SJSA1 (cell line): ENCODE data around the gene BTG4. TPM values are rescaled to one million over a fixed set of nuclear protein-coding genes. Genes with fewer than 3 reads are reported as not detected.

Source experiments
- DNase-seq, 2 experiments: peaks; one replicate each; pipeline ENCODE4 v3.0.0-alpha.2; 2015 to 2020; ENCODE audit warnings: low spot score in 2 of 2, low read depth in 1 of 2
- H3K27ac ChIP-seq: fragments of 250-450 bp; sonication (Bioruptor Pico); 2 replicates; pipeline ENCODE4 v1.5.1; 2020; ENCODE audit warnings: mild to moderate bottlenecking, moderate library complexity
- H3K27me3 ChIP-seq: fragments of 250-450 bp; sonication (Bioruptor Pico); replicated peaks from 2 replicates; pipeline ENCODE4 v1.5.1; 2020; ENCODE audit warnings: mild to moderate bottlenecking, moderate library complexity
- H3K36me3 ChIP-seq: fragments of 250-450 bp; sonication (Bioruptor Pico); 2 replicates; pipeline ENCODE4 v1.5.1; 2020; ENCODE audit warnings: mild to moderate bottlenecking
- H3K4me1 ChIP-seq: fragments of 250-450 bp; sonication (Bioruptor Pico); replicated peaks from 2 replicates; pipeline ENCODE4 v1.6.1; 2021; ENCODE audit warnings: mild to moderate bottlenecking
- H3K4me3 ChIP-seq: fragments of 250-450 bp; sonication (Bioruptor Pico); 2 replicates; pipeline ENCODE4 v1.5.1; 2020; ENCODE audit warnings: mild to moderate bottlenecking
- H3K9me3 ChIP-seq: fragments of 250-450 bp; sonication (Bioruptor Pico); replicated peaks from 2 replicates; pipeline ENCODE4 v1.5.1; 2020; ENCODE audit warnings: mild to moderate bottlenecking
- total RNA-seq: library from RNA; depleted of rRNA; stranded (reverse); fragments of >200 nt; shearing (Covaris generic); gene quantifications from 2 replicates; pipeline ENCODE4 v1.2.3, GENCODE V29; 2014

The BTG4 gene
- total RNA-seq, 1 experiment from 2014 or later = not detected

GRCh38 chr11:111541254-111542061 is 29.3 kb upstream of the BTG4 start:
- Histone ChIP-seq H3K27me3 (no peaks in the 10 kb centered on the region), H3K27ac (peak overlapping the region; percentile 64), H3K4me3 (peak overlapping the region; percentile 72), H3K36me3 (peaks cover 50% of the 10 kb centered on the region), H3K4me1 (peaks cover 25% of the 10 kb centered on the region), H3K9me3 (no peaks in the 10 kb centered on the region)
- DNase-seq = peak; percentile 55 to 61

DNA sequence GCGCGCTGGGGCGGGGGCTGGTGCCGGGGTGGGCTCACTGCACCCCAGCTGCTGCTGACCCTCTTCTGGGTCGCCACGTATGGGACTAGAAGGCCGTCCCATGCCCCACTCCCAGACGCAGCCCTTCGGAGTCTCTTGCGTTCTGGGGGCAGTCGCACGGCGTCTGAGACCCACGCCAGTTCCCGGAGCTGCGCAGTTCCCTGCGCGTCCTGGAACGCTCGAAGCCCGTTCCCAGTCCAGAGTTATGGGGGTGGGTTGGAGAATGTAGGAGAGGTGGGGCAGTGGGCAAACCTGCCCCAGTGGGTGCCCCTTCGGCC is 28.7 kb upstream of the BTG4 start:
- Histone ChIP-seq H3K9me3 (no peaks in the 10 kb centered on the region), H3K27me3 (no peaks in the 10 kb centered on the region), H3K27ac (peak overlapping the region; percentile 64), H3K4me1 (peaks cover 25% of the 10 kb centered on the region), H3K36me3 (peaks cover 44% of the 10 kb centered on the region), H3K4me3 (peak overlapping the region; percentile 72)
- peak in 1 of 2 experiments; percentile 19 for DNase-seq

DNA sequence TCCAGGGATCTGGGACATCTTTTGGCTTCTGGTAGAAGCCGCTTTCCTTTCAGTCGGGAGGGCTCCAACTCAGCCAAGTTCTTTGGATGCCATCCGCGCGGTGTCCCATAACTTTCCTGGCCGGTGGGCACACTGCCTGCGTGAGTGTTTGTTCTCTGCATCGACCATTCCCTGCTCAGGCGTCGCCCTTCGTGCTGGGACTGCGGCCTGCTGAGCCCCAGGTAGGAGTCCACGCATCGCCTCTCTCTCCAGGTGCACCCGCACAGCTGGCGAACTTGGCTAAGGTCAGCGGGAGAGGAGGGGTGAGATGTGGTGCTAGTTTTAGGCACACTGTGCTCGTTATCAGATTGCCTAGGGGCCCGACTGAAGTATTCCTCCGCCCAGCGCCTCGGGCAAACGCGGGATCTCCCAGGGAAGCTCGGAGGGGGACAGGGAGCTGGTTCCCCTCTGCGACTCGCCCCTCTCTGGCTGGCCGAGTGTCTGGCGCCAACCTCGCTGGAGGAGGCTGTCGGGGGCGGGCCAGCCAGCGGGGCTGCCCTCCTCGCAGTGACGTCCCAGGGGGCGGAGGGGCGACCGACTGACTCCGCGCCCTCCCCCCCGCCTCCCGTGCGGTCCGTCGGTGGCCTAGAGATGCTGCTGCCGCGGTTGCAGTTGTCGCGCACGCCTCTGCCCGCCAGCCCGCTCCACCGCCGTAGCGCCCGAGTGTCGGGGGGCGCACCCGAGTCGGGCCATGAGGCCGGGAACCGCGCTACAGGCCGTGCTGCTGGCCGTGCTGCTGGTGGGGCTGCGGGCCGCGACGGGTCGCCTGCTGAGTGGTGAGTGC is 28.1 kb upstream of the BTG4 start, which contains the start of gene LAYN:
Gene LAYN (plus strand): TSS at position 607 of the 823 bp plus-strand sequence. CDS start 124 bp downstream, at position 731.
- DNase-seq = peak; percentile 78 to 81

GRCh38 chr11:111539426-111540113 is 27.4 kb upstream of the BTG4 start:
- Histone ChIP-seq H3K27ac (peak overlapping the region; percentile 64), H3K36me3 (peaks cover 34% of the 10 kb centered on the region), H3K4me3 (peak overlapping the region; percentile 72; the same call in 1 of the 2 replicates), H3K9me3 (no peaks in the 10 kb centered on the region), H3K27me3 (no peaks in the 10 kb centered on the region), H3K4me1 (peaks cover 29% of the 10 kb centered on the region)
- DNase-seq = no peak

More for the DNA sequence above, 28.1 kb upstream of the BTG4 start, which contains the start of gene LAYN:
- Histone ChIP-seq H3K9me3 (no peaks in the 10 kb centered on the region), H3K36me3 (peaks cover 38% of the 10 kb centered on the region), H3K27me3 (no peaks in the 10 kb centered on the region), H3K4me3 (peak within 1 kb of the TSS; percentile 72), H3K27ac (peak within 1 kb of the TSS; percentile 64), H3K4me1 (peaks cover 25% of the 10 kb centered on the region)

GRCh38 chr11:111538407-111539114 is 26.4 kb upstream of the BTG4 start:
- no peaks in the 10 kb centered on the region for H3K9me3 ChIP-seq
- H3K36me3 ChIP-seq = peaks cover 24% of the 10 kb centered on the region
- H3K4me3 ChIP-seq = no peak overlapping the region
- no peak overlapping the region for H3K27ac ChIP-seq
- no peak for DNase-seq
- peaks cover 33% of the 10 kb centered on the region for H3K4me1 ChIP-seq
- no peaks in the 10 kb centered on the region for H3K27me3 ChIP-seq

GRCh38 chr11:111537336-111537860 is 25.2 kb upstream of the BTG4 start:
- Histone ChIP-seq H3K36me3 (peaks cover 12% of the 10 kb centered on the region), H3K27me3 (no peaks in the 10 kb centered on the region), H3K4me1 (peaks cover 40% of the 10 kb centered on the region), H3K9me3 (no peaks in the 10 kb centered on the region), H3K4me3 (no peak overlapping the region), H3K27ac (no peak overlapping the region)
- DNase-seq = no peak

DNA sequence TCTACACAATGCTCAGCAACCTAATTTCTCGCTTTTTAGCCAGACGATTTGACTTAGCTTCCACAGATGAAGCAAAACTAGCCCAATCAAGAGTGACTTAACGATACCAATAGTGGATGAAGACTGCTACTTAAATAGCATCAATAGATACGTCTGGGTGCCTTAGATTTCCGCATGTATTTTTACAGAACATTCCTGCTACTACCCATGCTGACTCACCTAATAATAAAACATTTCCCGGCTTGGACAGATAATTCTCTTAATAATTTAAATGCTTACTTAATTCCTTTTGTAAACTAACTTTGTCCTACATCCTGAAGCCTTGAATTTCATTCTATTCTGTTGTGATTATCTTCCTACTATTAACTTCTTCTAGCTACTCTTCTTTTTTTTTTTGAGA is 23.1 kb upstream of the BTG4 start:
- DNase-seq = no peak
- no peaks in the 10 kb centered on the region for H3K9me3 ChIP-seq
- no peaks in the 10 kb centered on the region for H3K36me3 ChIP-seq
- H3K27ac ChIP-seq = no peak overlapping the region
- H3K27me3 ChIP-seq = no peaks in the 10 kb centered on the region
- no peak overlapping the region for H3K4me3 ChIP-seq
- H3K4me1 ChIP-seq = peaks cover 48% of the 10 kb centered on the region

DNA sequence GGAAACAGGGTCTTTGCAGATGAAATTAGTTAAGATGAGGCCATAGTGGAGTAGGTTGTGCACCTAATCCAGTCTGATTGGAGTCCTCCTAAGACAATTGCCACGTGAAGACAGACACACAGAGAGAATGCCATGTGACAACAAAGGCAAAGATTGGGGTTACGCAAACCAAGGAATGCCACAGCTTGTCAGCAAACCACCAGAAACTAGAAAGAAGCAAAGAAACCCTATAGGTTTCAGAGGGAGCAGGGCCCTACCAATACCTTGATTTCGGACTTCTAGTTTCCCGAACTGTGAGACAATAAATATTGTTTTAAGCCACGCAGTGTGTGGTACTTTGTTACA is 20.2 kb upstream of the BTG4 start:
- DNase-seq = peak in 1 of 2 experiments; percentile 14
- Histone ChIP-seq H3K4me3 (no peak overlapping the region), H3K36me3 (no peaks in the 10 kb centered on the region), H3K4me1 (peaks cover 52% of the 10 kb centered on the region), H3K27ac (peak overlapping the region; percentile 84), H3K9me3 (no peaks in the 10 kb centered on the region), H3K27me3 (no peaks in the 10 kb centered on the region)

DNA sequence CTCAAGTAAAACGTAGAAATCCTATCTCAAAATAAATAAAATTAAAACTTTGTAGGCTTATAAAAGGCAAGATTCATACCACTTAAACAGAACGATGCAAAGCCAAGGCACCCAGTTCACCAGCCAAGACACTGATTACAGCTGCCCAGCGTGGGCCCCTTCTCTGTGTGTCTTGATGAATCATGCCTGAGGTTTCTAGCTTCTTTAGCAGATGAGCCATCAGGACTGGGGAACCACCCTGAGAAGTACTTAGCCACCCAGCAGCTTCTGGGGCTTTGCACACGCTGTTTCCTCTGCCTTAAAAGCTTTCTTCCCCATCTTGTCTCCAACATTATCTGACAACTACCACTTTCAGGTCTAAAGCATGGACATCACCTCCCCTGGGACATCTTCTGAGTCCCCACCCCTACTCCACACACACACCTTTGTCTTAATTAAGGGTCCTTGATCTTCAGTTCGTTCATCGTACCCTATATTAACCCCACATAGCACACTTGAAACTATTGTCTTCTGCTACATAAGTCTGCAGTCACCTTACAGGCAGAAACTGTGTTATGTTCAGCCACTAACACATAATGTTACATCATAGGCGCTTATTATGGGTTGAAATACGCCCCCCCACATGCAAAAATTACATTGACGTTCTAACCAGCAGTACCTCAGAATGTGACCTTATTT is 19.6 kb upstream of the BTG4 start:
- peak; percentile 74 to 84 for DNase-seq
- no peaks in the 10 kb centered on the region for H3K27me3 ChIP-seq
- no peaks in the 10 kb centered on the region for H3K9me3 ChIP-seq
- peaks cover 54% of the 10 kb centered on the region for H3K4me1 ChIP-seq
- H3K27ac ChIP-seq = peak overlapping the region; percentile 84
- H3K36me3 ChIP-seq = no peaks in the 10 kb centered on the region
- H3K4me3 ChIP-seq = no peak overlapping the region

DNA sequence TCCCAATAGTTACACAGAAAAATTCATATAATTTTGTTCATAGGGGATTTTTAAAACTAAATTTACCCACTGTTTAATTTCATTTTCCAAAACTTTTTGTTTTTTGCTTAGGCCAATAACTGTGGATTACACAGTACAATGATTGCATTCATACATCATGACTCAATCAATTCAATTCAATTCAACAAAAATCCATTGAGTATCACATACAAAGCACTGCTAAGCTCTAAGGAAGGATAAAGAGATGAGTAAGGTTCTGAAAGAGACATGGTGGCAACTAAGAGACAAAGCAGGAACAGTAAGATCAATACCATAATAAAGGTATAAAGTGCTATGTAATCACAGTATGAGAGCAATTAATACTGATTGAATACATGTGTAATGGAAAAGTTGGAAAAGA is 18.9 kb upstream of the BTG4 start:
- Histone ChIP-seq H3K4me3 (no peak overlapping the region), H3K27ac (peak overlapping the region; percentile 84), H3K36me3 (no peaks in the 10 kb centered on the region), H3K4me1 (peaks cover 61% of the 10 kb centered on the region), H3K9me3 (no peaks in the 10 kb centered on the region), H3K27me3 (no peaks in the 10 kb centered on the region)
- peak in 1 of 2 experiments; percentile 42 for DNase-seq

- H3K4me1 ChIP-seq = peaks cover 63% of the 10 kb centered on the region
- peak in 1 of 2 experiments; percentile 12 for DNase-seq
- no peaks in the 10 kb centered on the region for H3K36me3 ChIP-seq
- no peaks in the 10 kb centered on the region for H3K27me3 ChIP-seq
- no peaks in the 10 kb centered on the region for H3K9me3 ChIP-seq
- H3K4me3 ChIP-seq = no peak overlapping the region
- peak overlapping the region; percentile 84 for H3K27ac ChIP-seq
Measured at GRCh38 chr11:111530091-111530490, 17.9 kb upstream of the BTG4 start.

DNA sequence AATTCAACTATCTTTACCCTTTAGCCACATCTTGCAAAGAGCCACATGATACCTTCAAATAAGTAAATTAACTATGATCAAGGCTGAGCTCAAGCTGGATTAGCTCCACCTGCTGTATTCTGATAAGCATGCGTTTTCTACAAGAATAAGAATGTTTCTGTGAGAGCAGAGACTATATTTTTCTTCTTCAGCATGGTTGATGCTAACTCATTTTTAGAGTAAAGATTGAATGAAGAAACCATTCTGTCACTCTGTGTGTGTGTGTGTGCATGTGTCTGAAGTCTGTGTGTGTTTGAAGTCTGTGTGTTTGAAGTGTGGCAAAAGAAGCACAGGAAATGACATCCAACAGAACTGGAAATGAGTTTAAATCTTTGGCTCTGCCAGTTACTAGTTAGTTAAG is 16.4 kb upstream of the BTG4 start:
- DNase-seq = no peak
- H3K27ac ChIP-seq = 0 out of 2 replicates have a peak overlapping the region, but pooled peaks have one; percentile 16
- H3K27me3 ChIP-seq = no peaks in the 10 kb centered on the region
- H3K4me3 ChIP-seq = no peak overlapping the region
- H3K36me3 ChIP-seq = no peaks in the 10 kb centered on the region
- H3K4me1 ChIP-seq = peaks cover 57% of the 10 kb centered on the region
- H3K9me3 ChIP-seq = no peaks in the 10 kb centered on the region
